ENCODE measurements around the gene ARHGAP26. TPM values are rescaled to one million over a fixed set of nuclear protein-coding genes. Genes with fewer than 3 reads are reported as not detected.
"Not testable (repeated sequence)": the region's sequence is repeated elsewhere in the genome, so short reads cannot be mapped to it uniquely, and the experiment has no call there.

The ARHGAP26 gene
- total RNA-seq, 1 donor from 2014 or later, result 71.6 TPM

GRCh38 chr5:142910128-142910527 is 140.0 kb downstream of the ARHGAP26 start:
- no peak for DNase-seq (ENCODE audit: low spot score)
- intact Hi-C loops (cut with DNase I), result no loop called here
- no peak for ATAC-seq

- ATAC-seq, result no peak
- DNase-seq (ENCODE audit: low spot score), result no peak
- intact Hi-C loops (cut with DNase I), result no loop called here
These were observed 141.0 kb downstream of the ARHGAP26 start for GRCh38 chr5:142911170-142911569.

GRCh38 chr5:142911775-142912174 is 141.6 kb downstream of the ARHGAP26 start:
- intact Hi-C loops (cut with DNase I), result no loop called here
- DNase-seq (ENCODE audit: low spot score) (no peak), ATAC-seq (no peak)

GRCh38 chr5:142913728-142914338 is 143.7 kb downstream of the ARHGAP26 start:
- DNase-seq (ENCODE audit: low spot score) (no peak), ATAC-seq (no peak)
- intact Hi-C loops (cut with DNase I), result no loop called here

GRCh38 chr5:142915038-142915437 is 144.9 kb downstream of the ARHGAP26 start:
- intact Hi-C loops (cut with DNase I), result no loop called here
- ATAC-seq (no peak), DNase-seq (ENCODE audit: low spot score) (no peak)

- DNase-seq (ENCODE audit: low spot score) (no peak), ATAC-seq (no peak)
- intact Hi-C loops (cut with DNase I), result no loop called here
These were observed 145.7 kb downstream of the ARHGAP26 start for GRCh38 chr5:142915813-142916424.

GRCh38 chr5:142918959-142919635 is 148.9 kb downstream of the ARHGAP26 start:
- intact Hi-C loops (cut with DNase I), result no loop called here

GRCh38 chr5:142920849-142921612 is 150.9 kb downstream of the ARHGAP26 start:
- intact Hi-C loops (cut with DNase I), result loop anchor here (10.0 kb wide), 2 partner anchors 484 to 904 kb away; partner anchors contain the start of gene NR3C1
- ATAC-seq (no peak), DNase-seq (ENCODE audit: low spot score) (no peak)

More at GRCh38 chr5:142918959-142919635, 148.9 kb downstream of the ARHGAP26 start:
- ATAC-seq (no peak), DNase-seq (ENCODE audit: low spot score) (no peak)

GRCh38 chr5:142922223-142922952 is 152.2 kb downstream of the ARHGAP26 start:
- ATAC-seq, result peak; percentile 74
- no peak for DNase-seq (ENCODE audit: low spot score)
- intact Hi-C loops (cut with DNase I), result loop anchor here (10.0 kb wide), 2 partner anchors 482 to 902 kb away; partner anchors contain the start of gene NR3C1

- DNase-seq (ENCODE audit: low spot score), result no peak
- intact Hi-C loops (cut with DNase I), result loop anchor here (10.0 kb wide), 2 partner anchors 480 to 900 kb away; partner anchors contain the start of gene NR3C1
- ATAC-seq, result no peak
These were observed 154.1 kb downstream of the ARHGAP26 start for GRCh38 chr5:142924135-142924883.

- intact Hi-C loops (cut with DNase I), result loop anchor here (10.0 kb wide), 2 partner anchors 479 to 899 kb away; partner anchors contain the start of gene NR3C1
- no peak for DNase-seq (ENCODE audit: low spot score)
- peak; percentile 76 for ATAC-seq
These were observed 155.6 kb downstream of the ARHGAP26 start for GRCh38 chr5:142925795-142926194.

- intact Hi-C loops (cut with DNase I), result loop anchor here (10.0 kb wide), 2 partner anchors 478 to 898 kb away; partner anchors contain the start of gene NR3C1
- DNase-seq (ENCODE audit: low spot score) (no peak), ATAC-seq (no peak)
These were observed 156.4 kb downstream of the ARHGAP26 start for GRCh38 chr5:142926549-142926948.

- not testable (repeated sequence) for DNase-seq (ENCODE audit: low spot score)
- ATAC-seq, result peak; percentile 43
- intact Hi-C loops (cut with DNase I), result loop anchor here (10.0 kb wide), 2 partner anchors 476 to 896 kb away; partner anchors contain the start of gene NR3C1
These were observed 158.8 kb downstream of the ARHGAP26 start for GRCh38 chr5:142928999-142929398.

- ATAC-seq (peak; percentile 72), DNase-seq (ENCODE audit: low spot score) (no peak)
- intact Hi-C loops (cut with DNase I), result loop anchor here (10.0 kb wide), 2 partner anchors 475 to 895 kb away; partner anchors contain the start of gene NR3C1
These were observed 159.4 kb downstream of the ARHGAP26 start for GRCh38 chr5:142929587-142929986.

- ATAC-seq (no peak), DNase-seq (ENCODE audit: low spot score) (no peak)
- intact Hi-C loops (cut with DNase I), result no loop called here
These were observed 160.4 kb downstream of the ARHGAP26 start for GRCh38 chr5:142930395-142931110.

- DNase-seq (ENCODE audit: low spot score), result no peak
- intact Hi-C loops (cut with DNase I), result no loop called here
- no peak for ATAC-seq
These were observed 161.9 kb downstream of the ARHGAP26 start for GRCh38 chr5:142931896-142932686.
